Measurements from ENCODE around the gene FOSL2. TPM values are rescaled to one million over a fixed set of nuclear protein-coding genes. Genes with fewer than 3 reads are reported as not detected.

Gene FOSL2
- total RNA-seq, 2 donors from 2014 or later = 27.5 to 33.9 TPM

DNA sequence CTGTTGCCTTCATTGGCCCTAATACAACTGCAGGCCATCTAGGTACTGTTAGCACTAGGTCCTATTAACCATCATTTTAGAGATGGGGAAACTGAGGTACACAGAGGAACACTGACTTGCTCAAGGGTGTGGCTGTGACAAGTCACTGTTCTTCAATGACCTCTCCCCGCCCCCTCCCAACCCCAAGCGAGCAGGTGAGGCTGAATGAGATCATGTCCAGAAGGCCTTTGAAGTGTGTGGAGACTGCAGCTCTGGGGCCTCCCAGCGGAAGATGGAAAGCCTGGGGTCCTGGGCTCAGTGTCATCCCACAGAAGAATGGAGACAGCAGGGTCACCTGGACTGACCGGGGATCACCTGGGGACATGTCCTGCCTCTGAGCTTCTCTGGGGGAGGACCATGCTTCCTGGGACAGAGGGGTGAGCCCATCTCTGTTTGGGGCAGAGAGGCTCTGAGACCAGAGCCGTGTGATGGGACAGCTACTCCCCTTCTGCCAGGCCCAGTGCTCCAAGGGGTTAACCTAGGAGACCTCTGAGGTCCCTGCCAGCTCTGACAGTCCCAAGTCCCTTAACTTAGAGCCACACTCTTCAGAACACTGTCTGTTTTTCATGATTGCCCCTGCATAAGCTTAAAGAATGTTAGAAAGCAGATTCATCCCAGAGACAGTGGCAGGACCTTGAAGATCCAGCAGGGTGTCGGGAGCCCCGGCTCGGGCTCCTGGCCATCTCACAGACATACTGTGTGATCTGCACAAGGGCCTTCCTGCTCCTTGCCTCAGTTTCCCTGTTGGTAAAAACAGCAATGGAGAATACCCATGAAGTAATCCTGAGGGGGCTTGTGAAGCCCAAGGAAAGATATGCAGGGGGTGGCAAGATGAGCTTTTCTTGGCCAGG lies 16.7 kb upstream of the FOSL2 start:
- TF ChIP-seq, protein P1, sequence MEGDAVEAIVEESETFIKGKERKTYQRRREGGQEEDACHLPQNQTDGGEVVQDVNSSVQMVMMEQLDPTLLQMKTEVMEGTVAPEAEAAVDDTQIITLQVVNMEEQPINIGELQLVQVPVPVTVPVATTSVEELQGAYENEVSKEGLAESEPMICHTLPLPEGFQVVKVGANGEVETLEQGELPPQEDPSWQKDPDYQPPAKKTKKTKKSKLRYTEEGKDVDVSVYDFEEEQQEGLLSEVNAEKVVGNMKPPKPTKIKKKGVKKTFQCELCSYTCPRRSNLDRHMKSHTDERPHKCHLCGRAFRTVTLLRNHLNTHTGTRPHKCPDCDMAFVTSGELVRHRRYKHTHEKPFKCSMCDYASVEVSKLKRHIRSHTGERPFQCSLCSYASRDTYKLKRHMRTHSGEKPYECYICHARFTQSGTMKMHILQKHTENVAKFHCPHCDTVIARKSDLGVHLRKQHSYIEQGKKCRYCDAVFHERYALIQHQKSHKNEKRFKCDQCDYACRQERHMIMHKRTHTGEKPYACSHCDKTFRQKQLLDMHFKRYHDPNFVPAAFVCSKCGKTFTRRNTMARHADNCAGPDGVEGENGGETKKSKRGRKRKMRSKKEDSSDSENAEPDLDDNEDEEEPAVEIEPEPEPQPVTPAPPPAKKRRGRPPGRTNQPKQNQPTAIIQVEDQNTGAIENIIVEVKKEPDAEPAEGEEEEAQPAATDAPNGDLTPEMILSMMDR (IDR thresholded peaks at IDR 0.05) = no peak
- TF ChIP-seq POLR2A (IDR thresholded peaks at IDR 0.05) = no peak
- Histone ChIP-seq H3K36me3 (replicated peaks in 1 of 2; ENCODE audit: insufficient read depth in 1 of 2, low read depth in 2 of 2) (no peaks in the 10 kb centered on the region), H3K4me3 (no peak overlapping the region), H3K27me3 (no peaks in the 10 kb centered on the region), H3K4me1 (peaks cover 11% of the 10 kb centered on the region), H3K27ac (no peak overlapping the region), H3K9me3 (no peaks in the 10 kb centered on the region)
- no peak for ATAC-seq
- intact Hi-C loops (cut with DNase I) = no loop called here
- no peak for DNase-seq
- 86 to 94% methylated on average over 7 to 8 of the region's 8 CpGs for WGBS, 2 donors

DNA sequence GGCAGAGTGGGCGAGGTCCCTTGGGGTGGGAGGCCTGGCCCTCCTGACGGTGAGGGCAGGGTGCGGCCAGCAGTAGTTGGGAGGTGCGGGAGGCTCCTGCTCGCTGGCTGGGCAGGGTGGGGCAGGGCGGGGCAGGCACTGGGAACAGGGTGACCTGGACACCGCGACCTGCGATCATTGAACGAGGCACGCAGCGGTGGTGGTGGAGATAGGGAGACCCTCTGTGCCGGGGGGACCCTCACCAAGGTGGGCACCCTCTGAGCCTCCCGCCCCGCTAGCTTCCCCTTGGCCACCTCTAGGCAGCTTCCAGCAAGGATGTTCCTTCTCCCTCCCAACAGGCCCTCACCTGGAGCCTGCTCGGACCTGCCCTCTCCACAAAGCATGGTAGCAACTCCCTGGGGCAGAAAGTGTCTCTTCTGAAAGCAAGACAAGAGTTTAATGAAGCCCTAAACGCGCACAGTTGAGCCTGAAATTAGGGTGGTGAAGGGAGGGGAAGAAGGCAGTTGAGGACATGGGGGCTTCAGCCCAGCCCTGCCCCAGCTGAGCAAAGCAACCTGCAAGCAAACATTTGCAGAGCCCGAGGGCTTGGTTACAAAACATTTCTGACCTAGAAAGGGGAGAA lies 15.4 kb upstream of the FOSL2 start:
- peaks cover 11% of the 10 kb centered on the region for H3K4me1 ChIP-seq
- ATAC-seq (no peak), DNase-seq (no peak)
- intact Hi-C loops (cut with DNase I) = no loop called here
- no peak overlapping the region for H3K27ac ChIP-seq
- H3K9me3 ChIP-seq = no peaks in the 10 kb centered on the region
- no peak overlapping the region for H3K4me3 ChIP-seq
- WGBS, 2 donors = 86 to 89% methylated on average over 16 to 19 of the region's 19 CpGs
- no peaks in the 10 kb centered on the region for H3K27me3 ChIP-seq
- no peaks in the 10 kb centered on the region for H3K36me3 ChIP-seq (replicated peaks in 1 of 2; ENCODE audit: insufficient read depth in 1 of 2, low read depth in 2 of 2)
- TF ChIP-seq, protein P1 (IDR thresholded peaks at IDR 0.05) = no peak
- no peak for TF ChIP-seq POLR2A (IDR thresholded peaks at IDR 0.05)

GRCh38 chr2:28377984-28378678 lies 14.5 kb upstream of the FOSL2 start:
- H3K27ac ChIP-seq = no peak overlapping the region
- no peaks in the 10 kb centered on the region for H3K36me3 ChIP-seq (replicated peaks in 1 of 2; ENCODE audit: insufficient read depth in 1 of 2, low read depth in 2 of 2)
- H3K27me3 ChIP-seq = no peaks in the 10 kb centered on the region
- ATAC-seq (peak; percentile 78), DNase-seq (peak; percentile 54 to 86 (median 76))
- H3K4me3 ChIP-seq = no peak overlapping the region
- no peaks in the 10 kb centered on the region for H3K9me3 ChIP-seq
- no peak for TF ChIP-seq POLR2A (IDR thresholded peaks at IDR 0.05)
- TF ChIP-seq, protein P1 (IDR thresholded peaks at IDR 0.05) = no peak
- intact Hi-C loops (cut with DNase I) = no loop called here
- WGBS, 2 donors = 44 to 72% methylated on average over 8 to 9 of the region's 9 CpGs
- peaks cover 11% of the 10 kb centered on the region for H3K4me1 ChIP-seq

DNA sequence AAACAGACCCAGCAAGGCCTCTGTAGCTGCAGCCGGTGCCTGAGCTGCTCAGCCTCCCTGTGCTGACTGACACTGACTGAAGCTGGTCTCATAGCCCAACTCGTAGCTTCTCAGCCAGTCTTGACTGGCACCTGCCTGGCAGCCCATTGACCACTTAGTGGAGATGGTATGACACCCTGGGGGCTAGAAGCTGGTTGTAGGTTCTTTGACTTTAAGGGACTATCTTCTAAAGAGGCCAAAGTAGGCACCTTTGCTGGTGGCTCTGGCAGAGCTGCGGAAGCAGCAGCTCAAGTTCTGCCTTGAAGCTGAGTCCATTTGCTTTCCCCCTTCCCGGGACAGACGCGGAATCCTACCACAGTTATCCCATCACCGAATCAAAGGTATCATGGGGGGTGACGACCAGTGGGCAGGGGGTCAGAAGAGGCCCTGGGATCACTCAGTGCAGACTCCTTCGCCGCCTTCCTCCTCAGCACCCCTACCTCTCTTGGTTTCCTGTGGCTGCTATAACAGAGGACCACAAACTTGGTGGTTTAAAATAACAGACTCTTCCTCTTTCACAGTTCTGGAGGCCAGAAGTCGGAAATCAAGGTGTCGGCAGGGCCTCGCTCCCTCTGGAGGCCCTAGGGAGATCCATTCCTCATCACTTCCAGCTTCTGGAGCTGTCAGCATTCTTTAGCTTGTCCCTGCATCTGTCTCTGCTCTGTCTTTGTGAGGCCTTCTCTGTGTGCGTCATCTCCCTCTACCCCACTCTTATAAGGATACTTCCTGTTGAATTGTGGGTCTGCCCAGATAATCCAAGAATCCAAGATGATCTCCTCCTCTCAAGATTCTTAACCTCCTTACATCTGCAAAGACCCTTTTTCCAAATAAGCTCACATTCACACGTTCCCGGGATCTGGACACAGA lies 13.7 kb upstream of the FOSL2 start:
- intact Hi-C loops (cut with DNase I) = no loop called here
- WGBS, 2 donors = 79 to 84% methylated on average over 14 to 16 of the region's 16 CpGs
- TF ChIP-seq, protein P1 (IDR thresholded peaks at IDR 0.05) = no peak
- no peak for TF ChIP-seq POLR2A (IDR thresholded peaks at IDR 0.05)
- no peak for ATAC-seq
- no peak overlapping the region for H3K27ac ChIP-seq
- no peaks in the 10 kb centered on the region for H3K9me3 ChIP-seq
- H3K4me3 ChIP-seq = no peak overlapping the region
- H3K27me3 ChIP-seq = no peaks in the 10 kb centered on the region
- peaks cover 11% of the 10 kb centered on the region for H3K4me1 ChIP-seq
- no peaks in the 10 kb centered on the region for H3K36me3 ChIP-seq (replicated peaks in 1 of 2; ENCODE audit: insufficient read depth in 1 of 2, low read depth in 2 of 2)
- DNase-seq = no peak
